Thoracic aorta (tissue), 2 donors: ENCODE results near the gene TBCCD1. TPM values are rescaled to one million over a fixed set of nuclear protein-coding genes. Genes with fewer than 3 reads are reported as not detected.

Source experiments
- ATAC-seq: fragments of 150-250 bp; one replicate; pipeline ENCODE4 v1.8.0; 2017; ENCODE audit warnings: low read depth; ENCODE audit not compliant: insufficient number of reproducible peaks, low FRiP score
- DNase-seq: peaks from one replicate; pipeline ENCODE4 v3.0.0-alpha.2; 2020; ENCODE audit warnings: low spot score
- H3K27ac ChIP-seq, 2 donors: fragments of 200-600 bp; sonication (generic); 1 replicate in 1 of 2; 2 replicates in 1 of 2; pipeline ENCODE4 v1.5.1; 2016; ENCODE audit warnings: mild to moderate bottlenecking in 2 of 2, moderate library complexity in 2 of 2
- H3K27me3 ChIP-seq: fragments of 200-600 bp; sonication (generic); replicated peaks from 2 replicates; pipeline ENCODE4 v1.6.0; 2016; ENCODE audit warnings: mild to moderate bottlenecking; ENCODE audit not compliant: insufficient read depth
- H3K36me3 ChIP-seq: fragments of 200-600 bp; sonication (generic); one replicate; pipeline ENCODE4 v1.5.1; 2016
- H3K4me1 ChIP-seq, 2 donors: fragments of 200-600 bp; sonication (generic); 1 replicate in 1 of 2; 2 replicates in 1 of 2; pipeline versions ENCODE4 v1.5.1 to v1.6.0; 2016; ENCODE audit warnings: low read depth in 2 of 2, mild to moderate bottlenecking in 1 of 2; ENCODE audit not compliant: control insufficient read depth in 1 of 2
- H3K4me3 ChIP-seq: fragments of 200-600 bp; sonication (generic); 2 replicates; pipeline ENCODE4 v1.5.1; 2016; ENCODE audit warnings: mild to moderate bottlenecking
- H3K9me3 ChIP-seq: fragments of 200-600 bp; sonication (generic); 2 replicates; pipeline ENCODE4 v1.5.1; 2016
- CTCF ChIP-seq: fragments of 200-600 bp; sonication (generic); IDR thresholded peaks from one replicate; pipeline ENCODE4 v1.5.1; 2019; ENCODE audit warnings: antibody characterized with exemption
- total RNA-seq, 2 donors: library from RNA; depleted of rRNA; stranded (reverse); fragments of >200 nt; gene quantifications; one replicate each; pipeline versions ENCODE4 v1.1.0 to v1.2.3, GENCODE V29; 2016

Gene TBCCD1
- total RNA-seq, 2 donors from 2014 or later: 10.2 to 25.8 TPM

- TF ChIP-seq CTCF: no peak
- Histone ChIP-seq H3K9me3 (no peaks in the 10 kb centered on the region), H3K36me3 (peaks cover 21% of the 10 kb centered on the region), H3K27me3 (no peaks in the 10 kb centered on the region), H3K27ac (no peak overlapping the region), H3K4me1 (no peaks in the 10 kb centered on the region), H3K4me3 (no peak overlapping the region)
- no peak for ATAC-seq
- no peak for DNase-seq
Observed at GRCh38 chr3:186549497-186549896, 17.6 kb downstream of the TBCCD1 start.

GRCh38 chr3:186544281-186544680 lies 22.9 kb downstream of the TBCCD1 start, which contains the start of gene CRYGS:
TSS of gene CRYGS (minus strand) at chr3:186544380. CDS start at chr3:186544326, 54 bp downstream.
- no peak for TF ChIP-seq CTCF
- no peaks in the 10 kb centered on the region for H3K27me3 ChIP-seq
- H3K27ac ChIP-seq: no peak within 1 kb of the TSS
- H3K4me3 ChIP-seq: no peak within 1 kb of the TSS
- peaks cover 0 to 6% of the 10 kb centered on the region in 2 donors for H3K4me1 ChIP-seq
- H3K9me3 ChIP-seq: no peaks in the 10 kb centered on the region
- peaks cover under 1% of the 10 kb centered on the region for H3K36me3 ChIP-seq
- ATAC-seq (no peak), DNase-seq (no peak)

DNA sequence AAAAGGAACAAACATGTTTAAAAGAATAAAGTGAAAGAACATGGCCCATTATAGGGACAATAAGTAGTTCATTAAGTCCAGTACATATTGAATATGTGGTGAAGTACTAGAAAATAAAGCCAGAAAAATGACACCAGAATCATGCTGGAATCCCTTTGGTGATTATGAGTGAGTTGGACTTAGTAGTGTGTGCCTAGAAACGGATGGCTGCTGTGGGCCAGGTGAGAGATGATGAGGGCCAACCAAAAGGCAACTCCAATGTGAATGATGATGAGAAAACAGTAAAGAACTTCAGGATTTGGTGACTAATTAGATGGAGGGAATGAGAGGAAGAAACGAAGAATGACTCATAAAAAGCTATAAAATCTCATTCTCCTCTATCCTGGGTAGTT lies 26.3 kb downstream of the TBCCD1 start:
- DNase-seq (no peak), ATAC-seq (no peak)
- no peaks in the 10 kb centered on the region for H3K9me3 ChIP-seq
- peaks cover 0 to 6% of the 10 kb centered on the region in 2 donors for H3K4me1 ChIP-seq
- no peaks in the 10 kb centered on the region for H3K36me3 ChIP-seq
- no peaks in the 10 kb centered on the region for H3K27me3 ChIP-seq
- TF ChIP-seq CTCF: no peak
- H3K27ac ChIP-seq: no peak overlapping the region
- no peak overlapping the region for H3K4me3 ChIP-seq

- Histone ChIP-seq H3K27ac (no peak overlapping the region), H3K4me3 (peak overlapping the region; percentile 47)
- DNase-seq: peak; percentile 45
Observed at GRCh38 chr3:186540221-186540834, 26.8 kb downstream of the TBCCD1 start.

GRCh38 chr3:186538779-186539178 lies 28.4 kb downstream of the TBCCD1 start:
- TF ChIP-seq CTCF: no peak
- no peak overlapping the region for H3K4me3 ChIP-seq
- no peaks in the 10 kb centered on the region for H3K27me3 ChIP-seq
- H3K4me1 ChIP-seq: peaks cover 0 to 6% of the 10 kb centered on the region in 2 donors
- ATAC-seq: no peak
- H3K9me3 ChIP-seq: no peaks in the 10 kb centered on the region
- DNase-seq: no peak
- no peaks in the 10 kb centered on the region for H3K36me3 ChIP-seq
- no peak overlapping the region for H3K27ac ChIP-seq

More at GRCh38 chr3:186540221-186540834, 26.8 kb downstream of the TBCCD1 start:
- Histone ChIP-seq H3K36me3 (no peaks in the 10 kb centered on the region), H3K4me1 (peaks cover 0 to 6% of the 10 kb centered on the region in 2 donors), H3K9me3 (no peaks in the 10 kb centered on the region), H3K27me3 (no peaks in the 10 kb centered on the region)
- no peak for ATAC-seq
- TF ChIP-seq CTCF: peak; percentile 64
